Measurements from ENCODE around the gene SIGLEC8. TPM values are rescaled to one million over a fixed set of nuclear protein-coding genes. Genes with fewer than 3 reads are reported as not detected.
"Not testable (repeated sequence)": the region's sequence is repeated elsewhere in the genome, so short reads cannot be mapped to it uniquely, and the experiment has no call there.

Gene SIGLEC8
- not detected for polyA plus RNA-seq (ENCODE audit: insufficient read length in 3 of 3)

DNA sequence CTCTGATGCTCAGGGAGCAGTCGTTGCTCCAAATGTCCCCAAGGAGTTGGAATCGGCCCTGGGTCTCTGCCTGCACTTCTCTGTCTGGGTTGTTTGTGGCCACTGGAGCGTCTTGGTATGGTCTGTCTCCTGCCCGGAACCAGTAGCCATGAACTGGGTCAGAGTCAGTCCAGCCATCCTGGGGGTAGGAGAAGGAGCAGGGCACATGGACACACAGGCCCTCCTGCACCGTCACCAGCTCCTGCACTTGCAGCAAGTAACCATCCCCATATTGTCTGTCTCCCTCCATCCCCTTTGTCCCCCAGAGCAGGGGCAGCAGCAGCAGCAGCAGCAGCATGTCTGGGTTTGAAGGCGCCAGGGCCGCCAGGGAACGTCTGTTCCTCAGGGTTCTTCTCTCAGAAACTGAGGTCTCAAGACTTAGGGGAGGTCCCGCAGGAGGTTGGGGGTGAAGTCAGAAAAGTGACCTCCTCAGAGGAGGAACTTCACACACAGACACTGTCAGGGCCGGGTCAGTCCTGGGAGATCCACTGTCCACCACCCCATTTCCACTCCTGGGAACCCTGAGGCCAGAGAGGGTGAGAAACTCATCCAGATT, at the start of gene SIGLEC8:
TSS of gene SIGLEC8 (minus strand) at position 404 of the 595 bp plus-strand sequence. CDS start at position 337, 67 bp downstream.
- DNase-seq (ENCODE audit: low read depth in 3 of 3, low spot score in 2 of 3), result no peak

DNA sequence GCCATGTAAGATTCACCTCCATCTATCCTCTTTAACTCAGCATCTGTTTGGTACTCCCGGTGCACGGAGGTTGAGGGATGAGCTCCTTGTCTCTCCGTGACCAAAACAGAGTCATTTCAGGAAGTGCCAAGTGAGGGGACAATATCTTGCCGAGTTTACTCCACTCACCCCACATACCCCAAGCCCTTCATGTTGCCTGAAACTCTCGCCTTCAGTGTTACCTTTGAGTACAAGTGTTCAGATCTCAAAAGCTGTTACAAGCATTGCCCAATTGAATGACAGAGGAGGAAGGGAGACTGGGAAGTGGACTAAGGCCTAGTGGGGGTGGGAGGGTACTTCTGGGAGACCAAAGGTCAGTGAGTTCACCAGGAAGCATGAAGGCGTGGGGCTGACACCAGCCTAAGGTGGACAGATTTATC, 49.4 kb upstream of the SIGLEC8 start:
- no peak for DNase-seq (ENCODE audit: low read depth in 3 of 3, low spot score in 2 of 3)

DNA sequence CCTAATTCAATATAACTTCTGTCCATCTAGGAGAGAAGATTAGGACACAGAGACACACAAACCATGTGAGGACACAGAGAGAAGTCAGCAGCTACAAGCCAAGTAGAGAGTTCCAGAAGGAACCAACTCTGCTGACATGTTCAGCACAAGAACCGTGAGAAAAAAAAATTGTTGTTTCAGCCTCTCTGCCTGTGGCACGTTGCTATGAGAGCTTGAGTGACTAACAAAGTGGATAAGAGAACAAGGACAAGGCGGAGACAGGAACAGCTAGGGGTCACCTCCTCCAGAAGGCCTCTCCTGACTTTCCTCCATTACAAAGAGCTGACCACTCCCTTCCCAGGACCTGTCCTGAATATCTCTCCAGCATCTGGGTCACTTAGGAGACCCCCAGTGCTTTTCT, 48.9 kb upstream of the SIGLEC8 start:
- no peak for DNase-seq (ENCODE audit: low read depth in 3 of 3, low spot score in 2 of 3)

DNA sequence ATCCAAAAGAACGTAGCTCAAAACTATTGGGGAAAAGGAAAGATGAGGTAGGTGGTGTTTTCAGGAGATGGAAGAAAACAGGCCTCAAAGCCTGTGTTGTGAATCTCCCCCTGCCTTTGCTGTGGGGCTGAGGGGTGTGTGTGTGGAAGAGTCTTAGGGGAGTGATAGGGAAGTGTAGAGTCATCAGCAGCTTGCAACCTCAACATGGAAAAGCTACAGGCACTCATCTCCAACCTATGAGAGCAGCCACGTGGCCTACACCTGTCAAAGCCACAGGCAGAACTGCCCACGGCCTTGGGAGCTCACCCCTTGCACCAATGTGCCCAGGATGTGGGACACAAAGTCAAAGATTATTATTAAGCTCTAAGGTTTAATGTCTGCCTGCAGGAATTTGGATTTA, 47.6 kb upstream of the SIGLEC8 start:
- no peak for DNase-seq (ENCODE audit: low read depth in 3 of 3, low spot score in 2 of 3)

DNA sequence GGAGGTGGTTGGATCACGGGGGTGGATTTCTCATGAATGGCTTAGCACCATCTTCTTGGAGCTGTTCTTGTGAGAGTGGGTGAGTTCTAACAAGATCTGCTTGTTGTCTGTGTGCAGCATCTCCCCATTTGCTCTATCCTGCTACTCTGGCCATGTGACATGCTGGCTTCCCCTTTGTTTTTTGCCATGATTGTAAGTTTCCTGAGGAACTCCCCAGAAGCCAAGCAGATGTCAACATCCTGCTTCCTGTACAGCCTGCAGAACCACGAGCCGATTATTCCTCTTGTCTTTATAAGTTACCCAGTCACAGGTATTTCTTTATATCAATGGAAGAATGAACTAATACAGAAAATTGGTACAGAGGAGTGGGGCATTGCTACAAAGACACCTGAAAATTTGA, 45.6 kb upstream of the SIGLEC8 start:
- DNase-seq (ENCODE audit: low read depth in 3 of 3, low spot score in 2 of 3), result no peak

DNA sequence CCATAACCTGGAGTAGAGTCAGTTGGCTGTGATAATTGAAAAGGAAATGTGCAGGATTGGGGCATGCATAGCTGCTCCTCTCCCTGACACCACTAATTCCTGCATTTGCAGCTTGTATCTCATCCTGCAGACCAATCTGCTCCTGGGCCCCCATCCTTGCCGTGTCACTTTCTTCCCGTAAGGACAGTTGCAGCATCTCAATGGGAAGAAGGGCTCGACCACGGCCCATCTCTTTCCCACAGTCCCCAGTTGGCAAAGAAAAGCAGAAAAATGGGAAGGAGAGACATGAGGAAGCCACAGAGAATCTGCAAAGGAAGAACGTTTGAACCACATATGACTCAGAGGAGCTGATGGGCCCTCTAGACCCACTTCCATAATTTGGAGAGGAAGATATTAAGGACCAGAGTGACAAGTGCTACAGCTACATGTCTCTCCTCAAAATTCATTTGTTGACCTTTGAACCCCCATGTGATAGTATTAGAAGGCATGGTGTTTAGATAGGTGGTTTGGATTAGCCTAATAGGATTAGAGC, 45.1 kb upstream of the SIGLEC8 start:
- no peak for DNase-seq (ENCODE audit: low read depth in 3 of 3, low spot score in 2 of 3)

DNA sequence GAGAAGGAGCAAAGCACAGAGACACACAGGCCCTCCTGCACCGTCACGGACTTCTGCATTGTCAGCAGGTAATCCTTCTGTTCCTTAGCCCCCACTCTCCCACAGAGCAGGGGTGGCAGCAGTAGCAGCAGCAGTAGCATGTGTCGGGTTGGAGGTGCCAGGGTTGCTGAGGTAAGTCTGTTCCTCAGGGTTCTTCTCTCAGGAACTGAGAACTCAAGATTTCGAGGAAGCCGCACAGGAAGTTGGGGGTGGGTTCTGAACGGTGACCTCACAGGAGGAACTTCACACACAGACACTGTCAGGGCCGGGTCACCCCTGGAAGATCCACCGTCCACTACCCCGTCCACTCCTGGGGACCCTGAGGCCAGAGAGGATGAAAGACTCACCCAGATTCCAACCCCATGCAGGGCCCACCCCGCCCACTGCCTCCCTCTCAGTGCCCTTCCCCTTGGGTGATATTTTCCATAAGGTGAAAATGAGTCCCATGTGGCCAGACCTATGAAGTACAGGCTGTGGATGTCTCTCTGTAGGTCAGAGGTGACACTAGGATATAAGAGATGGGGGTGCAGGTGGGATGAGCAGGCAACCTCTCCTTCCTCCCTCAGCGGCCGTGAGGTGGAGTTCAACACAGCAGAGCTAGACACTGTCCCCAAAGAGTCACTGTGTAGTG, 43.5 kb upstream of the SIGLEC8 start, which contains the start of gene SIGLEC12:
TSS of gene SIGLEC12 (minus strand) at position 207 of the 670 bp plus-strand sequence. CDS start at position 140, 67 bp downstream.
- no peak for DNase-seq (ENCODE audit: low read depth in 3 of 3, low spot score in 2 of 3)

DNA sequence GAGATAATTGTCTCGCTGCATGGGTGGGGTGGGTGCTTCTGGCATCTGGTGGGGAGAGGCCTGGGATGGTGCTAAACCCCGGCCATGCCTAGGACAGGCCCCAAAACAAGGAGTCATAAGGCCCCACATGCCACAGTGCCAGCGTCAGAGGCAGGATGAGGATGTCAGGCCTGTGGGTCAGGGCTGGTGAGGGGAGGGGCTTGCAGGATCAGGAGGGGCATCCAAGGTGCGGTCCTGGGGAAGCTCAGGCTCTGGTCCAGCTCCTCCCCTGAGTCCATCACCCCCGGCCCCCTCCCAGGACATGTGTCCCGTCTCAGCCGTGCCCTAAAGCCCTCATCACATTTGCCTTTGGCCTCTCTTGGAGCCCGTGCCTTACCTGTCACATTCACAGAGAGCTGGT, 42.7 kb upstream of the SIGLEC8 start:
- not testable (repeated sequence) for DNase-seq (ENCODE audit: low read depth in 3 of 3, low spot score in 2 of 3)

DNA sequence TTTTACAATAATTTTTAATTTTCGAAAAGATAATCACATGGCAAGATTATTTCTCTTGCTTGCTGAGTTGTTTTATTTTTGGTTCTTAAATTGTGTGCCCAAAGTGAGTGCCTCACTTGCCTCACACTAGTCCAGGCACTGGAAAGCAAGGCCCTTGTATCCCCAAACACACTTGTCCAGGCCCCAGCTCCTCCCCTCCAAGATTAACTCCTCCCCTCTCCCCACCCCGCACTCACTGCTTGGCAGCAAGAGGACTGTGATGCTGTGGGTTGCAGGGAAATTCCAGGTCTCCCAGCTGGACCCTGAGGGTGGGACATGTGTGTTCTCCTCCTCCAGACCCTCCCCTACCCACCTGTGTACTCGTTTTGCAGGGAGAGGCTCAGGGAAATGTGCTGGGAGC, 39.4 kb upstream of the SIGLEC8 start:
- no peak for DNase-seq (ENCODE audit: low read depth in 3 of 3, low spot score in 2 of 3)

DNA sequence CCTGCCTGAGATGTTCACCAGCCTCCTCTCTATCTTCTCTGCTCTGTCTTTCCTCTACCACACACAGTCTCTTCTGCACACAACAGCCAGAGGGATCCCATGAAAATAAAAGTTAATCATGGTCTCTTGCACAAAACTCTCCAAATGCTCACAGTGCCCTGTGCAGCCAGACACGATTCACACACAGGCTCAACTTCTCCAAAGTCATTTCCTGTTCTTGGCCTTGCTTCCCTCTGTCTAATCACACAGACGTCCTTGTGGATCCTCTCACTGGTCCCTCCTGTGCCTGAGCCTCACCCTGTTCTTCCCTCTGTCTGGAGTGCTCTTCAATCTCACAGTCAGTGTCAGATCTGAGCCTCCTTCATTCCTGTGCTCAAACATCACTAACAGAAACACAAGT, 35.5 kb upstream of the SIGLEC8 start:
- no peak for DNase-seq (ENCODE audit: low read depth in 3 of 3, low spot score in 2 of 3)

DNA sequence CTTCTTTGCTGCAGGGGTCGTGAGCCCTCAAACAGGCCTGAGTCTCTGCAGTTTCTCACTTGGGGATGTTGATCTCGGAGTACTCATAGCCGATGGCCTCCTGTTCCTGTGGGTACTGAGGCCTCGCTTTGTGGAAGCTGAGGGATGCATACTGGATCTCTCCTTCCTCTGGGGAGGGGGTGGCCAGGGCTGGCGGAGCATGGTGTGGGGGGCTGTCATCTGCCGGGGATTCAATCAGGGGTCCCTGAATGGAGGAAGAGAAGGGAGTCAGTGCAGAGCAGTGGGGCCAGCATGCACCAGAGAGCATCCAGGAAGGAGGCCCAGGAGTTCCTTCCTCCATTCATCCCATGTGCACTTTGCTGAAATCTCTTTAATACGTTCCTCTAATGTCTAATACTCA, 33.3 kb upstream of the SIGLEC8 start:
- DNase-seq (ENCODE audit: low read depth in 3 of 3, low spot score in 2 of 3), result no peak

DNA sequence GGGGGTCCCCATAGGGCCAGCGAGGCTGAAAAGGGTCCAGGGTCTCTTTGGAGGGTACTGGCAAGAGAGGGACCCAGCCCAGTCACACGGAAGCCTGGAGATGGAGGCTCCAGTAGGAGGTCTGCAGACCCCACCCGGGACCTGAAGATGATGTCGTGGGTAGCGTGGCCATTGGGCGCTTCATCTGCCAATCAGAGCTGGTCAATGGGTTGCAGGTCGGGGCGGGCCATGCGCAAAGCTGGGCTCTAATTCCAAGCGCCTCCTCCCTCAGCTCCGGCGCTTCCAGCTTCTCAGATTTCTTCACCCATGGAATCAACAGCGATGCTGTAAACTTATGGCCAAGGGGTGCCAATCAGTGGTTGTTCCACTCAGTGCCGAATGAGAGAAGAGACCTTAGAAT, 32.4 kb upstream of the SIGLEC8 start:
- no peak for DNase-seq (ENCODE audit: low read depth in 3 of 3, low spot score in 2 of 3)

DNA sequence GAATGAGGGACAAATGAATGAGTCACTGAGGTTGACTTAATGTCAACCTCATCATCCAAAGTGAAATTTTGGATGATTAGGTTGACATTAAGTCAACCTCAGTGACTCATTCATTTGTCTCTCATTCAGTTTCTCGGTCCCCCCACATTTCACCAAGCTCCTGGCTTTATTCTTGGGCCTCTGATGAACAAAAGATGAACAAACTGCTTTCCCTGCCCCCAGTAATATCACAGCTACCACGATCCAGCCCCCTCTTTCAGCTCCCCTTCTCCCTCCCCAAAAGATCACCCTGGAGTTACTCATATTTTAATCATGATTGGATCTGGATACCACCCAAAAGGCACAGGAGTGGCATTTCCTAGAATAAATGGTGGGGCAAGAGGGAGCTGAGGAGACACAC, 30.9 kb upstream of the SIGLEC8 start:
- no peak for DNase-seq (ENCODE audit: low read depth in 3 of 3, low spot score in 2 of 3)

DNA sequence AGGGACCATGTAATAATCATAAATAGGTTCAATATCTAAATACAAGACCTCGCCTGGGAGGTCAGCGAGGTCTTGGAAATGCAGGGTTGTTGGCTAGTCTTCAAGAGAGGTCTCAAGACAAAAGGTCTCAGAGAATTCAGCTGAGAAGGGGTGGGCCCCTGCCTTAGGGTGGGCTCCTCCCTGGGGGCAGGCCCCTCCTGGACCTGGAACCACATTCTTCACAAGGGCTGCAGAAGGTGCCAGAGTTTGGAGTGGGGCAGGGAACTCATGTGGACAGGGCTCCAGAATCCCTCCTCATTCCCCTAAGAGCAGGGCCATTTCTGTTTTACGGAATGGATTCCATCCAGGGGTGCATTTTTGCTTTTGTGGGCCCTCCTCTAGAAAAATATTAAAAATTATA, 30.2 kb upstream of the SIGLEC8 start:
- no peak for DNase-seq (ENCODE audit: low read depth in 3 of 3, low spot score in 2 of 3)

DNA sequence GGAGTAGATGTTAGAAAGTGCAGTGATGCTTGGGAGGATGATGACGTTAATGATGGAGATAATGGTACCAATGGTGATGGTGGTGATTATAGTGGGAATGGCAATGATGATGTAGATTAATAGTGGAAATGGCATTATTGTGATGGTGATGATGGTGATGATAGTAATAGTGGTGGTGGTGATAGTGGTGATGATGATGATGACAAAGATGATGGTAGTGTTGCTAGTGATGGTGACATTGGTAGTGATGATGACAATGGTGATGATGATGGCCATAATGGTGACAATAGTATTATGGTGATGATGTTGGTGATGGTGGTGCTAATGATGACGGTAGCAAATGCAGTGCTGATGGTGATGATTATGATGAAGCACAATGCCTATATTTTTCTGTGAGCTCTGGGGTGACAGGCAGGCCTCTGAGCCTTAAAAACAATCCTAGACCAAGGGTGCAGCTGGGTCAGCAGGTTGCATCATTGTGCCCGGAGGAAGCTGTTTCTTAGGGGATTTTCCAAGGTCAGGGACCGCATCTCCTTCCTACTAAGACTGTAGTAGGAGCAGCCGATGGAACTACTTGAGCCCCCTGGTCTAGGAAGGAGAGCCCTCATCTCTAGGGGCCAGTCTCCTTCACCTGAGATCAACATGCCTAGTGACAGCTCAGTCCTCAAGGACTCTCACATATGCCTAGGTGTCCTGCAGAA, 27.9 kb upstream of the SIGLEC8 start:
- no peak for DNase-seq (ENCODE audit: low read depth in 3 of 3, low spot score in 2 of 3)

DNA sequence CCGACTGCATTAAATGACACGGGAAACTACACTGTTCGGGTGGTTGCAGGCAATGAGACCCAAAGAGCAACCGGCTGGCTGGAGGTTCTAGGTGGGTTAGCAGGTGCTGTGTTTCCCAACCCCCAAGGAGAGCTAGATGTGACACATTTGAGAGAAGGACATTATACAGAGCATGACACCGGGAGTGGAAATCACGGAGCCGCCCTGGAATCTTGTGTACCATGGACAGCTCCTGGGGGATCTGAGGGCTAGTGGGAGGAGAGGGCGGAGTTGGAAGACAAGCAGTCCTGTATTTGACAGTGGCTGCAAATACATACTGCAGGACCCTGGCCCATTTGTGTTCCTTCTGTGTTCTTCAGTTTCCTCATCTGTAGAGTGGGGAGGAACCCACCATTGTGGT, 22.3 kb upstream of the SIGLEC8 start:
- peak in 2 of 3 donors; percentile 32 to 56 for DNase-seq (ENCODE audit: low read depth in 3 of 3, low spot score in 2 of 3)

DNA sequence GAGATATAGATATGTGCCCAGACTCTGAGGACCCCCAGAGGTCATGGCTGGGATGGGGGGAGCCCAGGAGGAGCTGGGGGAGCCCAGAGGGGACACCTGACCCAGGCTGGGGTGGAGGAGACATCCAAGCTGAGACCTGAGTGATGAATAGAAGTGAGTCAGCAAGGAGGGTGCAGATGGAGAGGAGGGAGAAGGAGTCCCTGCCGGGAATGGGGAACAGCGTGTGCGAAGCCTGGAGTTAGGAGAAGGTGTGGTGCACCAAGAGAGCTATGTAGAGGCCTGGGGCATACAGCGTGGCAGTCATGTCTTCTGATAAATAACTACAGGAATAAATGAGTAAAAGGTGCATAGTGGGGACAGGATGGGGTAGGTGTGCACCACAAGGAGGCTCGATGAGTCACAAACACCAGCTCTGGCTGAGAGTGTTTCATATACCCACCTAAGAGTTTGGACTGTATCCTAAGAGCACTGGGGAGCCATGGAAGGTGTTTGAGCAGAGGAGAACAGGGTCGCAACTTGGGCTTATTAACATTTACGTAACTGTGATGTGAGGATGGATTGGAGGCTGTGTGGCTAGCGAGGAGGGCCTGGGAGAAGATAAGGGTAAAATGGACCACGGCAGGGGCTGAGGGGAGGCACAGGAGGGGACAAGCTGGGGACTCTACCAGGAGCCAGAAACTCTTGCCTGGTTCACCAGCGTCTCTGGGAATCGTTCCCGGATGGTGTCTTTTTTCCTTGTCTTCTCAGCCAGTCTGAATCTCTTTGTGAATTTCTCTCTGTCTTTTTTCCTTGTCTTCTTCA, 21.5 kb upstream of the SIGLEC8 start:
- no peak for DNase-seq (ENCODE audit: low read depth in 3 of 3, low spot score in 2 of 3)

DNA sequence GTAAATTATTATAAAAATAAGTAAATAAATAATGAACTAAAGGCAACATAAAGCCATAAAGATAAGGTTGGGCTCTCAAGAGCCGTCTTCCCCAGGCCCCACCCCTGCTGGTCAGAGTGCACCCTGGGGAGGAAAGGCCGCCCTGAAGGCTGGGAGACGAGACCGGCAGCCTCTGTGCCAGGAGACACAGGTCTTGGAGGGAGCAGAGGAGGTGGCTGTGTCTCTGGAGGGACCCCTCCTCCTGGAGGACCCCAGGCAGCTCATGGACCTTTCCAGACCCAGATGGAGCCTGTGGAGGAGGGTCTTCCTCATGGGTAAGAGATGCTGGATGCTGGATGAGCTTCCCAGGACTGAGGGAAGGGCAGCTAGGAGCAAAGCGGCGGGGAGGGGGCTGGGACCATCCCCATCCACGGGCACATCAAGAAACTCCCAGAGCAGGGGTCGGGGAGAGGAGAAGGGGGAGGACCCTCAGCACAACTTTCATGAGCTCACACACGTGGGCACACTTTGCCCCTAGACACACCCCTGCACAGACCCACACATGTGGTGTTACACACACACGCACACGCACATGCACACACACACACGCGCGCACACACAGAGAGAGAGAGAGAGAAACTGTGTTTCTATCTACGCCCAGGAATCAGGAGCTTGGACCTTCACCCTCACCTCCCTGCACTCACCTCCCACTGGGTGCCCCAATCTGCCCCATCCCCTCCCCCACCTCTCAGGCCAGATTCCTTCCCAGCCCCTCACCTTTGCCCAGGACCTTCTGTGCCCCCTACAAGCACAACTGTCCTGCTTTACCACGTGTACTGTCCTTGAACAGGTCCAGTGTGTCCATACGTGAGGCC, 20.4 kb upstream of the SIGLEC8 start, which contains the start of gene CEACAM18:
TSS of gene CEACAM18 (plus strand) at position 159 of the 854 bp plus-strand sequence.
- no peak for DNase-seq (ENCODE audit: low read depth in 3 of 3, low spot score in 2 of 3)

DNA sequence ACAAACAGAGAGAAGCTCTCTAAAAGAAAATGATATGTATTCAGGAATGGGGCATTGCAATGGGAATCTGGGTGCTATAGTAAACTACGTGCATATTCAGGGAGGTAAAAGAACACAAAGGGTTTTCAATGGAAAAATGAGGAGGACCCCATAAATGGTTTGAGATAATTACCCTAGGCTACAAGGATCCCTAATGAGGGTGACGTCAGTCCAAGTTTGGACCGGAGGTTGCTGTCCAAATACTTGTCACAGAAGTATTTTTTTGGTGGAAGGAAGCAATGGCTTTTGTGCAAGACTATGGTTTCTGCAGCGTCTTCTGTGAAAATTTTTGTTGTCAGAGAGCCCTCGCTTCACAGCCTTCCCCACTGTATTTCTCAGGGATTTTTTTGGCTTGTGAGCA, 19.1 kb upstream of the SIGLEC8 start:
- no peak for DNase-seq (ENCODE audit: low read depth in 3 of 3, low spot score in 2 of 3)

DNA sequence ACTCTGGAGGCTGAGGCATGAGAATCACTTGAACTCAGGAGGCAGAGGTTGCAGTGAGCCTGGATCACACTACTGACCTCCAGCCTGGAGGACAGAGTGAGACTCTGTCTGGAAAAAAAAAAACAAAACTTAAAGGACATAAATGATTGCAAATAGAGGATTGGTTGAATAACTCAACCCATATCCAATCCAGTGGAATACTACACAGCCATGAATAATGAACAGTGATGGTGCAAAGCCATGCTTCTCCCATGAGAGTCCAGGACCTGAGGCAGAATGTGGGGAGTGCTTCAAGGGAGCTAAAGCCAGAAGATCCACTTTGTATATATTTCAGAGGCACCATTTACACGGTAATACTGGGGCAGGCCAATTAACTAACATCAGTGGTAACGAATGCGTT, 17.9 kb upstream of the SIGLEC8 start:
- no peak for DNase-seq (ENCODE audit: low read depth in 3 of 3, low spot score in 2 of 3)

All from right renal cortex interstitium (tissue), 3 donors.